Urinary bladder (tissue), 4 donors: ENCODE measurements around the gene NAPA. TPM values are rescaled to one million over a fixed set of nuclear protein-coding genes. Genes with fewer than 3 reads are reported as not detected.

Source experiments
- DNase-seq: peaks from one replicate; pipeline ENCODE4 v3.0.0-alpha.2; 2015; ENCODE audit errors: extremely low spot score
- H3K27ac ChIP-seq: one replicate; pipeline ENCODE4 v1.5.1; 2013; ENCODE audit warnings: low read depth, mild to moderate bottlenecking, moderate library complexity
- H3K36me3 ChIP-seq: one replicate; pipeline ENCODE4 v1.6.1; 2013; ENCODE audit warnings: mild to moderate bottlenecking, moderate library complexity; ENCODE audit not compliant: insufficient read depth
- H3K4me1 ChIP-seq: one replicate; pipeline ENCODE4 v1.6.1; 2013; ENCODE audit warnings: mild to moderate bottlenecking, moderate library complexity; ENCODE audit not compliant: insufficient read depth
- H3K4me3 ChIP-seq: one replicate; pipeline ENCODE4 v1.5.1; 2013; ENCODE audit warnings: low read depth, low read length
- WGBS: extraction: QIAGEN DNeasy Blood & Tissue Kit; methylation state at CpG from one replicate; pipeline ENCODE4 v1.1.7; 2013; 5-methylcytosine and 5-hydroxymethylcytosine counted together
- polyA plus RNA-seq: library from polyadenylated mRNA; stranded (reverse); fragments of 200-250 nt; gene quantifications from one replicate; pipeline ENCODE4 v1.2.3, GENCODE V29; 2013
- total RNA-seq: library from RNA; depleted of rRNA; stranded (reverse); fragments of >200 nt; gene quantifications from one replicate; pipeline ENCODE4 v1.2.3, GENCODE V29; 2014
- donor health status: healthy with polysubstance abuse.
- donor health status: healthy.

NAPA gene
- total and polyA plus RNA-seq, 2 donors, result 33.4 to 107 TPM

DNA sequence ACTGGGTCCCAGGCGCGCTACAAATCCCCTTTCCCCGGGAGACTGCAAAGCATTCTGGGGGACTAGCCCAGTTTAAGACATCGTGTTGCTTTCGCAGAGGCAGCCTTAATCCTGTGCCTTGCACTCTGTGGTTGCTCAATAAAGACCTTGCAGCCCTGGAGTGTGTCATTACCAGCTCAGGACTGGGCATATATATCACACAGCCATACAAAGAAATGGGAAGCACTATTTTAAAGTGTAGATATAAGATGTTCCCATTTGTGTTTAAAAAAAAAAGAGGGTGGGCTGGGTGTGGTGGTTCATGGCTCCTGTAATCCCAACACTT is 11.1 kb downstream of the NAPA start:
- WGBS, result 80% methylated on average over 5 of the region's 5 CpGs

DNA sequence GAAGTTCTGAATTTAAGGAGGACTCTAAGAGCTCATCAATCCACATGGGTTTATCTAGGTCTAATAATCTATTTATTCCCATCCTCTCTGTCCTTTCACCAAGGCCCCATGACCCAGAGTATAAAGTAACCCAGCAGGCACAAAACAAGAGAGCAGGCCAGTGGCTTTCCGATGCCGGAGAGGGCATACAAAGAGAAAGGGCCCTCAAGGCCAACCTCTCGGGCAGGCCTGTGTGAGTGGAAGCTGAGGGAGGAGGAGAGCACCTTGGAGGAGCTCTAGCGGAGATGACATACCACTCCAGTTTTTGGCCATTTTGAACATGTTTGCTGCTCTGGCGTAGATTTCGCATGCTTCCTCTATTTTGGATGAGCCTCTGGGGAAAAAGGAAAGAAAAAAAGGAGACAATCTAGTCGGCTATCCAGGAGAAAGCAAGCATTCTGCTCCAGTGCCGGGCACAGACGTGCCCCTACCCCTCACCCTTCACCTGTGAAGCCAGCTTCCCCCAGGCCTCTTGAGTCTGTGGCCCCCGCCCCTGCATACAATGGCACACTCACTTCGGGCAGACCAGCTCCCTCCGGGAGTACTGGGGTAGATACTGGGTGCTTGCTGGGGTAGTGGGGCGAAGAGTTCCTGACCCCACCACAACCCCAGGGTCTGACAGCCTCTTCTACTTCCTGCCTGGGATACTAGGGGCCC is 11.6 kb downstream of the NAPA start:
- H3K4me1 ChIP-seq, result no peaks in the 10 kb centered on the region
- no peak for DNase-seq
- H3K4me3 ChIP-seq, result no peak overlapping the region
- H3K27ac ChIP-seq, result no peak overlapping the region
- H3K36me3 ChIP-seq, result peaks cover 4% of the 10 kb centered on the region
- 91% methylated on average over 13 of the region's 13 CpGs for WGBS

More for the DNA sequence above, 11.1 kb downstream of the NAPA start:
- no peak overlapping the region for H3K4me3 ChIP-seq
- peaks cover 4% of the 10 kb centered on the region for H3K36me3 ChIP-seq
- no peaks in the 10 kb centered on the region for H3K4me1 ChIP-seq
- DNase-seq, result no peak
- no peak overlapping the region for H3K27ac ChIP-seq

DNA sequence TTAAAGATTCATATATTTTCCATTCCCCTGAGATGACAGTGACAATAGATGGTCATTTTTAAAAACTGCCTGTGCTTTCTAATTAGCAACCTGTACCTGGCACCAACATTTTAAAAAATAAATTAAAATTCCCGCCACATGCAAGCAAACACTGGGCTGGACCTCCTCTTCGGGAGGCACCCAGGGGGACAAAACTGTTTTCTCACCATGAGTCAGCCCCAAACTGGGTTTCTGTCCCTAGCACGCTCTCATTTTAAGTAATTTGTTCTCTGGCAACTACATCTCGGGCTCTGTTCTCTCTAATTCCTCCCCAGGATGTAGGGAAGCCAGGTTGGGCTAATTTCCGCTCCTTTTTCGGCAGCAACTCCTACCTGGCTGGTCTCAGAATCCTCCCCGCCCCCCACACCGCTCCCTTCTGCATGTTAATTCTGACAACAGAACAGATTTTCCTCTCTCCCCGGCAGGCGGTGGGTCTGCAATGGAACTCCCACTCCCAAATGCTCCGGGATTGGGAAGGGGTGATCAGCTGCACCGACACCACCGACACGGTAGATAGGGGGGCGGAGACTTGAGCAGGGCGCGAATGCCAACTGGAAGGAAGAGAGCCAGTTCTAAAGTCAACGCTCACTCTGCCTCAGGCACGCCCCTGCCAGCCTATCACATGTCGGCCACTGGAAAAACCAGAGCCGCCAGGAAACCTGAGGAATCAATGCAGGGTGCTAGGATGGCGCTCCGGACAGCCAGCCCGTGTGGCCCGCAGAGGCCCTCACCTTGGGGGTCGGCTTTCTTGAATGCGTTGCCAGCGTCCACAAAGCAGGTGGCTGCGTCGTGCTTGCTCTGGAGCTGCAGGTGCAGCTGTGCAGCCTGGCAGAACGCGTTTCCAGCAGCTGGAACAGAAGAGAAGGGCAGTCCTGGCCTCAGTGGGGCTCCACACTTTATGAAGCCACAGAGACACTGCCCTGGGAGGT is 14.7 kb downstream of the NAPA start:
- Histone ChIP-seq H3K4me1 (no peaks in the 10 kb centered on the region), H3K27ac (no peak overlapping the region), H3K36me3 (peaks cover 4% of the 10 kb centered on the region), H3K4me3 (no peak overlapping the region)
- whole genome bisulfite sequencing, result 81% methylated on average over 32 of the region's 32 CpGs
- no peak for DNase-seq

DNA sequence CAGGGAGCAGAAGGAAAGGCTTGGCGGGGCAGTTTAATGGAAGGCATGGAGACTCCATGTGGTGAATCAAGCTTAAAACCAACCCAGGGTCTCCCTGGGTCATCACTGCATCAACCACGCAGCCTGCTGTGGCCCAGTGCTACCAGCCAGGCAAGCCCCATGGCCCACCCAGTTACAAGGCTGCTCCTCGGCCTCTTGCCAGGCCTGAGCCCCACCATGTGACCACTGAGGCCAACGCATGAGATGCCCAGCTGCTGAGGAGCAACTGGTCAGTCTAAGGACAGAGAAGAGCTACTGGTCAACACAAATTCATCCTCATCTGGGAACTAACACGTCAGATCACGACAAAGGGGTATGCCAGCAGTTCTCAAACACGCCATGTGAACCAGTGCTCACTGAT is 15.5 kb downstream of the NAPA start:
- no peak overlapping the region for H3K27ac ChIP-seq
- H3K4me1 ChIP-seq, result no peaks in the 10 kb centered on the region
- peaks cover 4% of the 10 kb centered on the region for H3K36me3 ChIP-seq
- 88% methylated on average over 7 of the region's 7 CpGs for WGBS
- H3K4me3 ChIP-seq, result no peak overlapping the region
- no peak for DNase-seq

DNA sequence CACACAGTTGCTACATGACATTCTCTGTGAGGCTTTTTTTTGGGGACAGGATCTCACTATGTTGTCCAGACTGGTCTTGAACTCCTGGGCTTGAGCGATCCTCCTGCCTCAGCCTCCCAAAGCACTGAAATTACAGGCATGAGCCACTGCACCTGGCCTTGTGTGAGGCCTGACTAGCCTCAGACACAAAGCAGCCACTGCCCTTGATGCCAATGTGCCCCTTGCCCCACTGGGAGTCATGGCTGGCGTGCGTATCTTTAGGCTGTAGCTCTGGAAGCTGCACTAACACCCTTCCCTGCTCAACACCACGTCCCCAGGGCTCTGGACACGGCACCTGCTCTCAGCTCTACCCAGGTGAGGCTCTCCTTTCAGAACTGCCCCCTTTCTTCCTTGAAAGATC is 16.3 kb downstream of the NAPA start:
- WGBS, result 96% methylated on average over 5 of the region's 5 CpGs
- no peak for DNase-seq
- no peaks in the 10 kb centered on the region for H3K4me1 ChIP-seq
- H3K36me3 ChIP-seq, result peaks cover 4% of the 10 kb centered on the region
- no peak overlapping the region for H3K27ac ChIP-seq
- no peak overlapping the region for H3K4me3 ChIP-seq

DNA sequence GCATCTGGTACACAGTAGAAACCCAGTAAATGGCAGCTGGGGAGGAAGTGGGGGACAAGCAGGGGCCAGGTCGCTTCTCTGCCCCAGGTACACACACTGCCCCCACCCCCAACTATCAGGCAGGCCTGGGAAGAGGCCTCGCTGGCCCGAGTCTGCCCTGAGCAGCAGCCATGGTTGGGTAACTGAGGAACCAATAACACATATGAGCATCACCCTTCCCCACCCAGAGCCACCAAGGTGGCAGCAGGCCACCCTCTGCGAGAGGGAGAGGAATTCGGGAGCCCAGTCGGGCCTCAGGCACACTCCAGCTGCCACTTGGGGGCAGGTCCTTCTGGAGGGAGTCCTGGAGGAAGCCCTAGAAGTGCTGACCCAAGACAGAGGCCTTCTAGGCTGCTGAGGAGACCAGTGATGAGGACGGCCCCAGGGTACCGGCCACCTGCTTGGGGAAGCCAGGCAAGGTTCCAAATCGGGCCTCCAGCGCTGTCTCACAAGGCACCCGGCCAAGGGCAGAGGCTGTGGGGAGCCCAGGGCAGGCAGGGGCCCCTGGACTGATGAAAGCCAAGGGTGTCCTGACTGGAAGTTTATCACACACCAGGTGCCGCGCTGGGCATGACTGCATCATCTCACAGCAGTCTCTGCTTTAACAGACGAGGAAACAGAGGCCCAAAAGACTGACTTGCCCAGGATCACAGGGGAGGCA is 16.9 kb downstream of the NAPA start:
- WGBS, result 82% methylated on average over 14 of the region's 14 CpGs
- Histone ChIP-seq H3K4me1 (no peaks in the 10 kb centered on the region), H3K36me3 (peaks cover 4% of the 10 kb centered on the region), H3K27ac (no peak overlapping the region), H3K4me3 (no peak overlapping the region)
- no peak for DNase-seq

DNA sequence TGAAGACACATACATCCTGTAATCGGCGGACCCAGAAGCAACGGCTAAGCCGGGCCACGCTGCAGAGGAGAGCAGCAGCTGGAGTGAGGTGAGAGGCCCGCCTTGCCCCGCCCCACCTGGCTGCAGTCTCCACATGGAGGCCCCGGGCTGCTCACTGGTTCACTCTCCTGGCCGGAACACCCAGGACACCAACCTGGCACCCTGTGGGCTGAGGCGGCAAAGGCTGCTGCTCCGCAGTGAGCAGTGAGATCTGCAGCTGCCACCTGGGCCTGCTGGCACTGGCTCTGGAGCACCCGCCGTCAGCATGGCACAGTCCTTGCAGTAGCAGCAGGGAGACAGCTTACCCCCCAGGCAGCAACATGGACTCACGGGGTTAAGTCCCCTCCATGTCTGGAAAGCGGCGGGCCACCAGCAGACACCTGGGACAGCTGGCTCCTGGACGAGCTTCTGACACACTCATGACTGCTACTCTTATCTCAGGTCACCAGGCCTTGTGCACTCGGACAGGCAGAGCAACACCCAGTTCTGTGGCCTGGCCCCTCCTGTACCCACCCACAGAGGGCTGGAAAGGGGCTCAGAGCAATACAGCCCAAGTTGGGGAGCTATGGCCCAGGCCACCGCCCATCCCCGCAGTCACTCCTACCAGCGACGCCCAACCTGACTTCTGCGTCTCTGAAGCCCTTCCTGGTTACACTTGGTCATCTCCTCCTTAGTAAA is 17.7 kb downstream of the NAPA start:
- 86% methylated on average over 23 of the region's 23 CpGs for WGBS
- no peak overlapping the region for H3K4me3 ChIP-seq
- peaks cover 4% of the 10 kb centered on the region for H3K36me3 ChIP-seq
- DNase-seq, result no peak
- H3K4me1 ChIP-seq, result no peaks in the 10 kb centered on the region
- no peak overlapping the region for H3K27ac ChIP-seq

DNA sequence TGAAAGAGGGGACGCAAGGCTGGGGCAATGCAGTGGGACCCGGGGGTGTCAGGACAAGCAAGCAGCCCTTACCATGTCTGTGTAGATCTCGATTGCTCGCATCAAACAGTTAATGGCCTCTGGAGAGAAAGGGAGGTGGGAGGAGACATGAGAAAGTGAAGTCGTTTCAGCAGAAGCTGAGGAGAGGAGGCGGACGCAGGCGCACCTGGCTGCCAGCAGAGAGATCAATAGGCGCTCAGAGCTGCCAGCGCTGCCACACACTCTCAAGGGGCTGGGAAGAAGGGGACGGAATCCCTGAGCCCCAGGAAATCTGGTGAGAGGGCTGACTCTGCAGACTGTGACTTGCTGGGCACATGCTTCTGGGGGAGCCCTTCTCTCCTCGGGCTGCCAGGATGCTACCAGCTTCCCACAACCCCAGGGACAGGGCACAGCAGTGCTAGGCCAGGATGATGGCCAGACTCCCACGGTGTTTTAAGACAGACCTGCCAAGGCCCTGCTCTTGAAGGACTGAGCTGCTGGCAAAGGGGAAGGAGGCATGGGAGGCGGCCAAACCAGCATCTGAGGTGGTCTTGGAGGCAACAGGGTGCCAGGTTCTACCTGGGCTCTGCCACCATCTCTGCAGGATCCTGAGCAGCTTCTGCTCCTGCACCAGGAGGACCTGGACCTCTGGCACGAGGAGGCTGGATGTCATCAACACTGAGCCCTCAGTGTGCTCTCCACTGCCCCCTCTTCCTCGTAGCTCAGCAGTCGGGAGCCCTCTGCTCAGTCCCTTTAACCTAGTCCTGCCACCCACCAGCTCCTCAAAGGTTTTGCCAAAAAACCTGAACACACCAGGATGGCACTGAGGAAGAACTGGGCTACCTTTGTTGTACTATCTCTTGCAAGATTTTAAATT is 19.1 kb downstream of the NAPA start:
- Histone ChIP-seq H3K36me3 (peaks cover 4% of the 10 kb centered on the region), H3K4me1 (no peaks in the 10 kb centered on the region), H3K4me3 (no peak overlapping the region), H3K27ac (no peak overlapping the region)
- no peak for DNase-seq
- WGBS, result 79% methylated on average over 17 of the region's 17 CpGs

DNA sequence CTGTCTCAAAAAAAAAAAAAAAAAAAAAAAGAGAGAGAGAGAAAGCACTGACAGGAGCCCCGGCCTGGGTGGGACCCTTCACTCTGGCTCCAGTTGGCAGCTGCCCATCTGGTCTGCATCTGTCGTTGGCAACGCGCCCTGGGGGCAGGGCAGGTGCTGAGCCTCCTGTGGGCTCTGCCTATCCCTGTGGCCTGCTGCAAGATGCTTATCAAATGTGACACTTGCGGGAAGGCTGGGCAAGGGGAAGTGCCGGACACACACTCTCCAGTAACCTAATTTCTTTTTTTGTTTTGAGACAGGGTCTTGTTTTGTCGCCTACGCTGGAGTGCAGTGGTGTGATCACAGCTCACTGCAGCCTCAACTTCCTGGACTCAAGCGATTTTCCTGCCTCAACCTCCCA is 20.1 kb downstream of the NAPA start:
- WGBS, result 61% methylated on average over 9 of the region's 9 CpGs
- no peaks in the 10 kb centered on the region for H3K4me1 ChIP-seq
- no peaks in the 10 kb centered on the region for H3K36me3 ChIP-seq
- no peak for DNase-seq
- no peak overlapping the region for H3K27ac ChIP-seq
- no peak overlapping the region for H3K4me3 ChIP-seq

DNA sequence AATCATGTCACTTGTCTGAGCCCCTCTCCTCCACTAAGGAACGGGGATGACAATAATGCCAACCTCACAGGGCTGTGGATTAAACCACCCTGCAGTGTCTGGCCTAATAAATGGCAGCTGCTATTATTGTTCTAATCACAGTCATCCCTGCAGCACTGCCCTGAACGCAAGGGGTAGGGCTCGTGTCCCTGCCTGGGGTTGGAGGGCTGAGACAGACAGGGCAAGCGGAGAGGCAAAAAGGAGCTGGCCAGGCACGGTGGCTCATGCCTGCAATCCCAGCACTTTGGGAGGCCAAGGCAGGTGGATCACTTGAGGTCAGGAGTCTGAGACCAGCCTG is 20.7 kb downstream of the NAPA start:
- Histone ChIP-seq H3K4me1 (no peaks in the 10 kb centered on the region), H3K4me3 (no peak overlapping the region), H3K27ac (no peak overlapping the region), H3K36me3 (no peaks in the 10 kb centered on the region)
- WGBS, result 87% methylated on average over 5 of the region's 5 CpGs
- DNase-seq, result no peak

DNA sequence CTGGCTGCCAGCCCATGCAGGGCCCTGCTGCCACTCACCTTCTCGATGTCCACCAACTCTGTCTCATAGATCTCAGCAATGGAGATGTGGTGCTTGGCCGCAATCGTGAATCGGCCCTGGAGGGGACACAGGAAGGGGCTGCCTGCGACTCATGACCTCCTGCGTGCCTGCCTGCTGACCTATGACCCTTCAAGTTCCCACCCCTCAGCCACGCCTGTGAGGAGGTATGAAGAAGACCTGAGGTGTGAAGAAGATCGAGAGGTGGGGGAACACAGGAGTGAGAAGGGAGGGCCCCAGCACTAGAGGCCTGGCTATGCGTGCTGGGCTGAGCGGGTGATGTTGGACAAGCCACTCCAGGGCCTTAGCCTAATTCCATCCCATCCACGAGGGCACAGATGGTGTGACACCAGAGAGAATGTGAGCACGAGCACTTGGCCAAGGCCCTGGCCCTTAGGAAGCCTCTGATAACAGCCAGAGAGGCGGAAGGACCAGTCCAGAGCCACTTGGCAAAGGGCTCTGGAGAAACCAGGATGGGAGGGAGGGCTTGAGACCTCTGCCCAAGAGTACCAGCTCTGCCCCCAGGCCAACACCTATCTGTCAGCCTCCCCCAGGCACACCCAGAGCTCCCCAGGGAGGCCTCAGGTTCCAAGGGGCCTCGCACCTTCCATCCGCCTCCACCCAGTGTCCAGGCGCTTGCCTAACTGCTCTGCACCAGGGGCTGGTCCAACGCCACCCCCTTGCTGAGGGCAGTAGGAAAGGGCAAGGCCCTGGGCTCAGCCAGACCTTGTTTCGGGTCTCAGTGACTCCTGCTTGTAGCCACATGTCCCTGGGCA is 21.3 kb downstream of the NAPA start:
- Histone ChIP-seq H3K4me1 (no peaks in the 10 kb centered on the region), H3K36me3 (no peaks in the 10 kb centered on the region), H3K27ac (no peak overlapping the region), H3K4me3 (no peak overlapping the region)
- WGBS, result 85% methylated on average over 18 of the region's 18 CpGs
- DNase-seq, result no peak
